Panc1 (cell line): ENCODE data around the gene CCND2. TPM values are rescaled to one million over a fixed set of nuclear protein-coding genes. Genes with fewer than 3 reads are reported as not detected.

Experiments
- ATAC-seq: fragments of 200-7000 bp; cut with Tn5 transposase; 2 replicates; pipeline ENCODE4 v1.9.1; 2020; ENCODE audit warnings: mild to moderate bottlenecking, moderate library complexity
- BruUV-seq: library from RNA; stranded (reverse); fragments of 400-500 nt; replicated peaks from 2 replicates; lab custom pipeline; 2021; lab: Mats Ljungman, UMichigan
- CTCF ChIA-PET: fragments of 300-600 bp; sonication (Branson Sonifier 250); formaldehyde crosslinking; loops from one replicate; lab custom pipeline; 2022; ENCODE audit warnings: antibody characterized with exemption; lab: Charles Lee
- POLR2A ChIA-PET: fragments of 300-600 bp; sonication (Branson Sonifier 250); formaldehyde crosslinking; loops from one replicate; lab custom pipeline; 2022; ENCODE audit warnings: antibody characterized with exemption; lab: Charles Lee
- DNase-seq: peaks from one replicate; pipeline ENCODE4 v3.0.0-alpha.2; 2010; ENCODE audit warnings: low read depth, low spot score
- H3K27ac ChIP-seq: 2 replicates; pipeline ENCODE4 v1.5.1; 2011; ENCODE audit warnings: mild to moderate bottlenecking, low read length, inconsistent platforms
- H3K27me3 ChIP-seq: fragments of 200-500 bp; sonication (Bioruptor generic); 2 replicates; pipeline ENCODE4 v1.6.0; 2014; ENCODE audit warnings: low read length, inconsistent platforms; ENCODE audit not compliant: control insufficient read depth, insufficient read depth
- H3K36me3 ChIP-seq: fragments of 200-500 bp; sonication (Bioruptor generic); 2 replicates; pipeline ENCODE4 v1.5.1; 2014; ENCODE audit warnings: inconsistent platforms, mild to moderate bottlenecking, low read length, moderate library complexity; ENCODE audit not compliant: control insufficient read depth, insufficient read depth
- H3K4me1 ChIP-seq: 2 replicates; pipeline ENCODE4 v1.5.1; 2011; ENCODE audit warnings: inconsistent platforms, mild to moderate bottlenecking, low read length, moderate library complexity; ENCODE audit not compliant: control insufficient read depth, insufficient read depth
- H3K4me3 ChIP-seq, 2 experiments: 2 replicates each; pipeline ENCODE4 v1.5.1; 2011 to 2012; ENCODE audit warnings: low read depth in 2 of 2, low read length in 2 of 2, mild to moderate bottlenecking in 2 of 2, inconsistent platforms in 1 of 2, moderate library complexity in 1 of 2
- H3K9me3 ChIP-seq: fragments of 200-500 bp; sonication (Bioruptor generic); 2 replicates; pipeline ENCODE4 v1.5.1; 2014; ENCODE audit warnings: low read depth, mild to moderate bottlenecking, inconsistent platforms, low read length, moderate library complexity; ENCODE audit not compliant: control insufficient read depth, insufficient read depth
- POLR2AphosphoS5 ChIP-seq: IDR thresholded peaks from 2 replicates; pipeline ENCODE4 v1.6.1; 2012; ENCODE audit warnings: mild to moderate bottlenecking, low read depth, low read length, moderate library complexity
- REST ChIP-seq, 2 experiments: IDR thresholded peaks; 2 replicates each; pipeline ENCODE4 v1.6.1; 2011 to 2012; ENCODE audit warnings: low read depth in 2 of 2, control low read depth in 1 of 2, low read length in 1 of 2, mild to moderate bottlenecking in 1 of 2, moderate library complexity in 1 of 2; ENCODE audit not compliant: insufficient read depth in 1 of 2
- SIN3A ChIP-seq: IDR thresholded peaks from 2 replicates; pipeline ENCODE4 v1.6.1; 2012; ENCODE audit warnings: low read depth, mild to moderate bottlenecking, low read length, moderate library complexity, borderline replicate concordance; ENCODE audit not compliant: insufficient read depth
- TCF7L2 ChIP-seq: IDR thresholded peaks from 2 replicates; pipeline ENCODE4 v1.6.1; 2011; ENCODE audit warnings: mild to moderate bottlenecking, low read depth, low read length, inconsistent platforms
- in situ Hi-C: cut with HindIII; loops from 2 replicates; pipeline ENCODE4 v1.10.0; 2016; ENCODE audit warnings: low sequenced_read_pairs, low pct_unique_long_range_greater_than_20kb
- intact Hi-C: fragments of 100-400 bp; cut with micrococcal nuclease; formaldehyde crosslinking; loops from one replicate; pipeline ENCODE4 v1.10.0; 2022; ENCODE audit not compliant: unreplicated experiment
- total RNA-seq: library from RNA; stranded (reverse); gene quantifications from one replicate; pipeline ENCODE4 v1.2.1, GENCODE V29; 2021; ENCODE audit not compliant: unreplicated experiment
- TF ChIP-seq, protein P1 (sequence below): fragments of 450-650 bp; IDR thresholded peaks from 2 replicates; pipeline ENCODE4 v1.5.1; 2017; ENCODE audit warnings: mild to moderate bottlenecking

The CCND2 gene
- total RNA-seq, 1 experiment from 2014 or later, result 1.5 TPM

GRCh38 chr12:4289231-4289878 lies 15.8 kb downstream of the CCND2 start:
- H3K36me3 ChIP-seq, result no peaks in the 10 kb centered on the region

GRCh38 chr12:4289998-4290790 lies 16.6 kb downstream of the CCND2 start:
- no peaks in the 10 kb centered on the region for H3K36me3 ChIP-seq
- no peak overlapping the region for H3K4me3 ChIP-seq
- no peaks in the 10 kb centered on the region for H3K4me1 ChIP-seq
- intact Hi-C loops (no loop called here), in situ Hi-C loops (no loop called here)
- BruUV-seq, result no TSS peak
- no peak overlapping the region for H3K27ac ChIP-seq
- ChIA-PET POLR2A (no interaction called here), CTCF (no interaction called here)
- no peak for DNase-seq
- H3K9me3 ChIP-seq, result no peaks in the 10 kb centered on the region
- no peaks in the 10 kb centered on the region for H3K27me3 ChIP-seq
- ATAC-seq, result no peak
- TF ChIP-seq, protein P1, sequence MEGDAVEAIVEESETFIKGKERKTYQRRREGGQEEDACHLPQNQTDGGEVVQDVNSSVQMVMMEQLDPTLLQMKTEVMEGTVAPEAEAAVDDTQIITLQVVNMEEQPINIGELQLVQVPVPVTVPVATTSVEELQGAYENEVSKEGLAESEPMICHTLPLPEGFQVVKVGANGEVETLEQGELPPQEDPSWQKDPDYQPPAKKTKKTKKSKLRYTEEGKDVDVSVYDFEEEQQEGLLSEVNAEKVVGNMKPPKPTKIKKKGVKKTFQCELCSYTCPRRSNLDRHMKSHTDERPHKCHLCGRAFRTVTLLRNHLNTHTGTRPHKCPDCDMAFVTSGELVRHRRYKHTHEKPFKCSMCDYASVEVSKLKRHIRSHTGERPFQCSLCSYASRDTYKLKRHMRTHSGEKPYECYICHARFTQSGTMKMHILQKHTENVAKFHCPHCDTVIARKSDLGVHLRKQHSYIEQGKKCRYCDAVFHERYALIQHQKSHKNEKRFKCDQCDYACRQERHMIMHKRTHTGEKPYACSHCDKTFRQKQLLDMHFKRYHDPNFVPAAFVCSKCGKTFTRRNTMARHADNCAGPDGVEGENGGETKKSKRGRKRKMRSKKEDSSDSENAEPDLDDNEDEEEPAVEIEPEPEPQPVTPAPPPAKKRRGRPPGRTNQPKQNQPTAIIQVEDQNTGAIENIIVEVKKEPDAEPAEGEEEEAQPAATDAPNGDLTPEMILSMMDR, result no peak
- no peak for TF ChIP-seq SIN3A
- TF ChIP-seq POLR2AphosphoS5, result no peak
- no peak for TF ChIP-seq REST (IDR thresholded peaks at IDR 0.05; ENCODE audit: insufficient read depth in 1 of 2, low read depth in 2 of 2, low read length in 1 of 2)
- no peak for TF ChIP-seq TCF7L2

More at GRCh38 chr12:4289231-4289878, 15.8 kb downstream of the CCND2 start:
- intact Hi-C loops, result no loop called here
- Histone ChIP-seq H3K9me3 (no peaks in the 10 kb centered on the region), H3K4me3 (no peak overlapping the region), H3K27ac (no peak overlapping the region), H3K4me1 (no peaks in the 10 kb centered on the region), H3K27me3 (no peaks in the 10 kb centered on the region)
- CTCF ChIA-PET, result interaction anchor here (0.7 kb wide), 1 partner anchor 10 kb away, joined by 4 read pairs; no protein-coding TSS in a partner anchor
- ATAC-seq, result no peak
- no peak for DNase-seq
- in situ Hi-C loops, result no loop called here
- no peak for TF ChIP-seq REST (IDR thresholded peaks at IDR 0.05; ENCODE audit: insufficient read depth in 1 of 2, low read depth in 2 of 2, low read length in 1 of 2)
- TF ChIP-seq, protein P1, result no peak
- no peak for TF ChIP-seq SIN3A
- TF ChIP-seq POLR2AphosphoS5, result no peak
- TF ChIP-seq TCF7L2, result no peak
- POLR2A ChIA-PET, result interaction anchor here (0.6 kb wide), 1 partner anchor 543 kb away, joined by 4 read pairs; no protein-coding TSS in a partner anchor
- no TSS peak for BruUV-seq
